Vagina (tissue), 2 donors: Measurements from ENCODE around the gene SLC19A1.

Experiments
- POLR2A ChIP-seq, 2 donors: fragments of 450-650 bp; IDR thresholded peaks; one replicate each; pipeline ENCODE4 v1.6.1; 2017; ENCODE audit warnings: antibody characterized with exemption in 2 of 2, mild to moderate bottlenecking in 2 of 2, moderate library complexity in 2 of 2
- TF ChIP-seq, protein P1 (sequence below), 3 experiments: fragments of 450-650 bp in 2 of 3; fragments of 200-600 bp in 1 of 3; sonication (generic) in 1 of 3; IDR thresholded peaks; one replicate each; pipeline ENCODE4 v1.5.1; 2017 to 2019; ENCODE audit warnings: antibody characterized with exemption in 3 of 3, mild to moderate bottlenecking in 2 of 3, moderate library complexity in 2 of 3

DNA sequence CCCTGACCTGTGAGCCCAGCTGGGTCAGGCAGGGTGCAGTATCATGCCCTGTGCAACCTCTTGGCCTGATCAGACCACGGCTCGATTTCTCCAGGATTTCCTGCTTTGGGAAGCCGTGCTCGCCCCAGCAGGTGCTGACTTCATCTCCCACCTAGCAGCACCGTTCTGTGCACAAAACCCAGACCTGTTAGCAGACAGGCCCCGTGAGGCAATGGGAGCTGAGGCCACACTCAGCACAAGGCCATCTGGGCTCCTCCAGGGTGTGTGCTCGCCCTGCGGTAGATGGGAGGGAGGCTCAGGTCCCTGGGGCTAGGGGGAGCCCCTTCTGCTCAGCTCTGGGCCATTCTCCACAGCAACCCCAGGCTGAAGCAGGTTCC, 29.6 kb downstream of the SLC19A1 start:
- TF ChIP-seq, protein P1, sequence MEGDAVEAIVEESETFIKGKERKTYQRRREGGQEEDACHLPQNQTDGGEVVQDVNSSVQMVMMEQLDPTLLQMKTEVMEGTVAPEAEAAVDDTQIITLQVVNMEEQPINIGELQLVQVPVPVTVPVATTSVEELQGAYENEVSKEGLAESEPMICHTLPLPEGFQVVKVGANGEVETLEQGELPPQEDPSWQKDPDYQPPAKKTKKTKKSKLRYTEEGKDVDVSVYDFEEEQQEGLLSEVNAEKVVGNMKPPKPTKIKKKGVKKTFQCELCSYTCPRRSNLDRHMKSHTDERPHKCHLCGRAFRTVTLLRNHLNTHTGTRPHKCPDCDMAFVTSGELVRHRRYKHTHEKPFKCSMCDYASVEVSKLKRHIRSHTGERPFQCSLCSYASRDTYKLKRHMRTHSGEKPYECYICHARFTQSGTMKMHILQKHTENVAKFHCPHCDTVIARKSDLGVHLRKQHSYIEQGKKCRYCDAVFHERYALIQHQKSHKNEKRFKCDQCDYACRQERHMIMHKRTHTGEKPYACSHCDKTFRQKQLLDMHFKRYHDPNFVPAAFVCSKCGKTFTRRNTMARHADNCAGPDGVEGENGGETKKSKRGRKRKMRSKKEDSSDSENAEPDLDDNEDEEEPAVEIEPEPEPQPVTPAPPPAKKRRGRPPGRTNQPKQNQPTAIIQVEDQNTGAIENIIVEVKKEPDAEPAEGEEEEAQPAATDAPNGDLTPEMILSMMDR (IDR thresholded peaks at IDR 0.05), result no peak
- TF ChIP-seq POLR2A (IDR thresholded peaks at IDR 0.05), result no peak
